Naive thymus-derived CD4-positive, alpha-beta T cell (primary cell): ENCODE data around the gene MRPS11. TPM values are rescaled to one million over a fixed set of nuclear protein-coding genes. Genes with fewer than 3 reads are reported as not detected.

Experiments used
- polyA plus RNA-seq, 2 donors: library from polyadenylated mRNA; unstranded; fragments of 300-500 nt; fragmentation: Illumina TruSeq; gene quantifications; one replicate each; pipeline ENCODE4 v1.2.3, GENCODE V29; 2021
- total RNA-seq, 6 experiments: library from RNA in 5 of 6; stranded (reverse) in 5 of 6; gene quantifications; 1 replicate in 5 of 6; 2 replicates in 1 of 6; pipeline ENCODE4 v1.2.3 and lab custom pipeline; 2021 to 2026

Gene MRPS11
- total and polyA plus RNA-seq, 7 experiments from 2014 or later: 12.8 to 77.6 (median 28.3) TPM

Other genes with a start within 250 kb of the MRPS11 start
- gene NTRK3, start 211.0 kb upstream of the MRPS11 start, total RNA-seq: under 1 TPM in 2 of 5 experiments, not detected in 3; 0.05 to 0.78 TPM
- not detected for gene NTRK3, start 211.0 kb upstream of the MRPS11 start, polyA plus RNA-seq
- gene MRPL46, start 320 bp upstream of the MRPS11 start, total RNA-seq: 10 to 100 TPM in 4 of 5 experiments, 1 to 10 TPM in 1; 9.2 to 32.1 (median 28.5) TPM
- 10 to 100 TPM; 54.4 to 74.3 TPM for gene MRPL46, start 320 bp upstream of the MRPS11 start, polyA plus RNA-seq
- 10 to 100 TPM in 2 of 5 experiments, 1 to 10 TPM in 3; 4.5 to 16.5 (median 8.4) TPM for gene DET1, start 79.0 kb downstream of the MRPS11 start, total RNA-seq
- 1 to 10 TPM; 1.9 to 4.0 TPM for gene DET1, start 79.0 kb downstream of the MRPS11 start, polyA plus RNA-seq
- gene AEN, start 153.6 kb downstream of the MRPS11 start, total RNA-seq: 10 to 100 TPM; 29.6 to 52.1 (median 44.2) TPM
- 10 to 100 TPM; 20.2 to 31.7 TPM for gene AEN, start 153.6 kb downstream of the MRPS11 start, polyA plus RNA-seq
- 100 to 1,000 TPM in 4 of 5 experiments, 10 to 100 TPM in 1; 92.5 to 160 (median 149) TPM for gene ISG20, start 171.3 kb downstream of the MRPS11 start, total RNA-seq
- gene ISG20, start 171.3 kb downstream of the MRPS11 start, polyA plus RNA-seq: 100 to 1,000 TPM; 344 to 415 TPM